ENCODE measurements around the gene IQCK. TPM values are rescaled to one million over a fixed set of nuclear protein-coding genes. Genes with fewer than 3 reads are reported as not detected.

The IQCK gene
- total and polyA plus RNA-seq, 11 donors: 5.6 to 17.4 (median 9.0) TPM

GRCh38 chr16:19848756-19849155 is 130.7 kb downstream of the IQCK start:
- ATAC-seq (no peak), DNase-seq (no peak)
- H3K9me3 ChIP-seq: no peaks in the 10 kb centered on the region
- intact Hi-C loops (cut with DNase I): no loop called here
- no peak overlapping the region for H3K4me3 ChIP-seq
- TF ChIP-seq CTCF (IDR thresholded peaks at IDR 0.05) (no peak), POLR2A (IDR thresholded peaks at IDR 0.05) (no peak)
- no peak overlapping the region for H3K27ac ChIP-seq
- peaks cover 0 to 24% (median 12%) of the 10 kb centered on the region in 12 donors for H3K4me1 ChIP-seq
- 91 to 97% (median 92%) methylated on average over 3 of the region's 3 CpGs for WGBS, 4 donors
- no peaks in the 10 kb centered on the region for H3K27me3 ChIP-seq
- no peaks in the 10 kb centered on the region for H3K36me3 ChIP-seq

GRCh38 chr16:19850131-19850817 is 132.2 kb downstream of the IQCK start:
- Histone ChIP-seq H3K27ac (peak overlapping the region in 2 of 12 donors; percentile 47 to 66), H3K27me3 (no peaks in the 10 kb centered on the region), H3K4me1 (peaks cover 0 to 25% (median 12%) of the 10 kb centered on the region in 12 donors), H3K36me3 (peaks cover 0 to 4% (median 0%) of the 10 kb centered on the region in 9 donors), H3K4me3 (no peak overlapping the region), H3K9me3 (no peaks in the 10 kb centered on the region)
- WGBS, 4 donors: 93 to 97% (median 96%) methylated on average over 11 of the region's 11 CpGs
- ATAC-seq (no peak), DNase-seq (no peak)
- no peak for TF ChIP-seq POLR2A (IDR thresholded peaks at IDR 0.05)
- no peak for TF ChIP-seq CTCF (IDR thresholded peaks at IDR 0.05)
- intact Hi-C loops (cut with DNase I): no loop called here

GRCh38 chr16:19851476-19851875 is 133.4 kb downstream of the IQCK start:
- 25 to 37% (median 31%) methylated on average over 7 of the region's 7 CpGs for WGBS, 4 donors
- peak; percentile 77 to 86 (median 79) for ATAC-seq
- Histone ChIP-seq H3K27me3 (no peaks in the 10 kb centered on the region), H3K9me3 (no peaks in the 10 kb centered on the region), H3K4me3 (no peak overlapping the region), H3K4me1 (peaks cover 0 to 25% (median 12%) of the 10 kb centered on the region in 12 donors), H3K27ac (peak overlapping the region in 9 of 12 donors; percentile 4 to 68 (median 48)), H3K36me3 (peaks cover 0 to 12% (median 5%) of the 10 kb centered on the region in 9 donors)
- intact Hi-C loops (cut with DNase I): no loop called here
- TF ChIP-seq POLR2A (IDR thresholded peaks at IDR 0.05) (no peak), CTCF (IDR thresholded peaks at IDR 0.05) (no peak)
- DNase-seq: peak in 2 of 5 donors; percentile 52 to 62

GRCh38 chr16:19853132-19853741 is 135.2 kb downstream of the IQCK start:
- Histone ChIP-seq H3K9me3 (no peaks in the 10 kb centered on the region), H3K27me3 (no peaks in the 10 kb centered on the region), H3K4me1 (peaks cover 0 to 25% (median 12%) of the 10 kb centered on the region in 12 donors), H3K27ac (peak overlapping the region in 1 of 12 donors; percentile 29), H3K36me3 (peaks cover 0 to 29% (median 11%) of the 10 kb centered on the region in 9 donors), H3K4me3 (no peak overlapping the region)
- intact Hi-C loops (cut with DNase I): no loop called here
- WGBS, 4 donors: 67 to 76% (median 76%) methylated on average over 8 of the region's 8 CpGs
- DNase-seq (no peak), ATAC-seq (no peak)
- TF ChIP-seq CTCF (IDR thresholded peaks at IDR 0.05): no peak
- no peak for TF ChIP-seq POLR2A (IDR thresholded peaks at IDR 0.05)

All from heart left ventricle (tissue), 16 donors.